Astrocyte (in vitro differentiated cells and primary cell): ENCODE data around the gene EXOSC5.

Experiments used
- EZH2 ChIP-seq: IDR thresholded peaks from 2 replicates; pipeline ENCODE4 v1.6.1; 2012; ENCODE audit warnings: mild to moderate bottlenecking, low read length, inconsistent platforms; ENCODE audit not compliant: insufficient read depth
- TF ChIP-seq, protein P1 (sequence below): IDR thresholded peaks from 2 replicates; pipeline ENCODE4 v1.5.1; 2011; ENCODE audit warnings: low read depth, mild to moderate bottlenecking, inconsistent platforms, low read length, moderate library complexity; ENCODE audit not compliant: insufficient read depth

GRCh38 chr19:41391618-41392017 is 5.5 kb downstream of the EXOSC5 start:
- TF ChIP-seq, protein P1, sequence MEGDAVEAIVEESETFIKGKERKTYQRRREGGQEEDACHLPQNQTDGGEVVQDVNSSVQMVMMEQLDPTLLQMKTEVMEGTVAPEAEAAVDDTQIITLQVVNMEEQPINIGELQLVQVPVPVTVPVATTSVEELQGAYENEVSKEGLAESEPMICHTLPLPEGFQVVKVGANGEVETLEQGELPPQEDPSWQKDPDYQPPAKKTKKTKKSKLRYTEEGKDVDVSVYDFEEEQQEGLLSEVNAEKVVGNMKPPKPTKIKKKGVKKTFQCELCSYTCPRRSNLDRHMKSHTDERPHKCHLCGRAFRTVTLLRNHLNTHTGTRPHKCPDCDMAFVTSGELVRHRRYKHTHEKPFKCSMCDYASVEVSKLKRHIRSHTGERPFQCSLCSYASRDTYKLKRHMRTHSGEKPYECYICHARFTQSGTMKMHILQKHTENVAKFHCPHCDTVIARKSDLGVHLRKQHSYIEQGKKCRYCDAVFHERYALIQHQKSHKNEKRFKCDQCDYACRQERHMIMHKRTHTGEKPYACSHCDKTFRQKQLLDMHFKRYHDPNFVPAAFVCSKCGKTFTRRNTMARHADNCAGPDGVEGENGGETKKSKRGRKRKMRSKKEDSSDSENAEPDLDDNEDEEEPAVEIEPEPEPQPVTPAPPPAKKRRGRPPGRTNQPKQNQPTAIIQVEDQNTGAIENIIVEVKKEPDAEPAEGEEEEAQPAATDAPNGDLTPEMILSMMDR = no peak
- TF ChIP-seq EZH2 = no peak
